GM12878 (cell line): ENCODE measurements around the gene PSMD13. TPM values are rescaled to one million over a fixed set of nuclear protein-coding genes. Genes with fewer than 3 reads are reported as not detected.

ENCODE experiments used
- ATAC-seq: fragments of 200-7000 bp; cut with Tn5 transposase; 3 replicates; pipeline ENCODE4 v1.9.1; 2020; ENCODE audit warnings: mild to moderate bottlenecking, moderate library complexity
- BruUV-seq: library from RNA; stranded (reverse); fragments of 400-500 nt; replicated peaks from 2 replicates; lab custom pipeline; 2021; lab: Mats Ljungman, UMichigan
- CTCF ChIA-PET: fragments of 300-600 bp; sonication (Branson Sonifier 250); formaldehyde crosslinking; extraction: SDS; loops from one replicate; lab custom pipeline; 2021; ENCODE audit warnings: inconsistent platforms; lab: Yijun Ruan, JAX
- POLR2A ChIA-PET: fragments of 350-600 bp; formaldehyde crosslinking; extraction: SDS; loops from one replicate; lab custom pipeline; 2021; ENCODE audit warnings: inconsistent platforms; lab: Charles Lee
- RAD21 ChIA-PET: fragments of 300-600 bp; sonication (Branson Sonifier 250); formaldehyde crosslinking; loops from one replicate; lab custom pipeline; 2023; ENCODE audit warnings: antibody characterized with exemption; ENCODE audit not compliant: unreplicated experiment; lab: Charles Lee
- SMC1A ChIA-PET: fragments of 300-600 bp; sonication (Branson Sonifier 250); formaldehyde crosslinking; loops from one replicate; lab custom pipeline; 2023; ENCODE audit not compliant: unreplicated experiment, uncharacterized antibody; lab: Charles Lee
- DNase-seq: peaks from one replicate; pipeline ENCODE4 v3.0.0-alpha.2; 2011; ENCODE audit warnings: low read depth, low spot score
- FAIRE-seq: peaks from 3 replicates; lab custom pipeline; 2011; peaks lifted over from hg19 to GRCh38; lab: Jason Lieb, UNC
- H2AFZ ChIP-seq: 2 replicates; pipeline ENCODE4 v1.6.0; 2011; ENCODE audit warnings: low read depth, low read length, control low read depth; ENCODE audit not compliant: control insufficient read depth
- H3K27ac ChIP-seq: 2 replicates; pipeline ENCODE4 v1.5.1; 2011; ENCODE audit warnings: control low read depth; ENCODE audit not compliant: control insufficient read depth, insufficient read depth
- H3K27me3 ChIP-seq, 2 experiments: replicated peaks in 1 of 2; 2 replicates each; pipeline versions ENCODE4 v1.6.0 to v1.6.1; 2011; ENCODE audit warnings: low read length in 1 of 2; ENCODE audit not compliant: control insufficient read depth in 2 of 2, insufficient read depth in 2 of 2
- H3K36me3 ChIP-seq, 2 experiments: 2 replicates each; pipeline ENCODE4 v1.5.1; 2011; ENCODE audit warnings: low read length in 1 of 2; ENCODE audit not compliant: control insufficient read depth in 2 of 2, insufficient read depth in 2 of 2
- H3K4me1 ChIP-seq: 2 replicates; pipeline ENCODE4 v1.6.1; 2011; ENCODE audit warnings: mild to moderate bottlenecking, low read length, moderate library complexity, mixed read lengths; ENCODE audit not compliant: control insufficient read depth, insufficient read depth
- H3K4me2 ChIP-seq: 2 replicates; pipeline ENCODE4 v1.6.0; 2011; ENCODE audit warnings: control low read depth; ENCODE audit not compliant: control insufficient read depth, insufficient read depth
- H3K4me3 ChIP-seq: fragments of 200-600 bp; sonication (generic); 2 replicates; pipeline ENCODE4 v1.5.1; 2016
- H3K79me2 ChIP-seq: 2 replicates; pipeline ENCODE4 v1.6.0; 2011; ENCODE audit warnings: low read length; ENCODE audit not compliant: control insufficient read depth, insufficient read depth
- H3K9ac ChIP-seq: 2 replicates; pipeline ENCODE4 v1.8.0; 2011; ENCODE audit warnings: low read length, control low read depth, mixed read lengths; ENCODE audit not compliant: control insufficient read depth, insufficient read depth
- H3K9me3 ChIP-seq: replicated peaks from 3 replicates; pipeline ENCODE4 v1.5.1; 2011; ENCODE audit warnings: mild to moderate bottlenecking, low read length; ENCODE audit not compliant: control insufficient read depth, insufficient read depth
- H4K20me1 ChIP-seq: 2 replicates; pipeline ENCODE4 v1.6.0; 2011; ENCODE audit not compliant: control insufficient read depth, insufficient read depth
- CHD1 ChIP-seq: IDR thresholded peaks from 2 replicates; pipeline ENCODE4 v1.6.1; 2012; ENCODE audit warnings: low read depth, low read length, improper control_type of control experiment
- CHD4 ChIP-seq: fragments of 200-600 bp; sonication (generic); IDR thresholded peaks from 2 replicates; pipeline ENCODE4 v1.6.1; 2016; ENCODE audit warnings: mild to moderate bottlenecking
- KAT2A ChIP-seq: conservative IDR thresholded peaks from 2 replicates; pipeline ENCODE4 v1.6.1; 2011; ENCODE audit warnings: low read depth, low read length; ENCODE audit not compliant: control insufficient read depth
- MXI1 ChIP-seq: fragments of 150-350 bp; IDR thresholded peaks from 2 replicates; pipeline ENCODE4 v1.6.1; 2011; ENCODE audit warnings: low read depth, mild to moderate bottlenecking, inconsistent platforms, low read length, improper control_type of control experiment
- STAT3 ChIP-seq: IDR thresholded peaks from 2 replicates; pipeline ENCODE4 v1.6.1; 2011; ENCODE audit warnings: low read depth, low read length, improper control_type of control experiment
- SUPT20H ChIP-seq: IDR thresholded peaks from 2 replicates; pipeline ENCODE4 v1.6.1; 2011; ENCODE audit warnings: low read depth, mild to moderate bottlenecking, low read length, moderate library complexity, borderline replicate concordance; ENCODE audit not compliant: control insufficient read depth
- ZNF24 ChIP-seq: fragments of 450-650 bp; IDR thresholded peaks from 2 replicates; pipeline ENCODE4 v1.6.1; 2017; ENCODE audit warnings: antibody characterized with exemption, mild to moderate bottlenecking
- WGBS: methylation state at CpG from one replicate; pipeline ENCODE4 v1.1.6; 2016; ENCODE audit warnings: low lambda C conversion rate; ENCODE audit not compliant: insufficient replicate concordance, insufficient coverage; ENCODE audit errors: missing lambda C conversion rate; 5-methylcytosine and 5-hydroxymethylcytosine counted together
- in situ Hi-C: fragments of 300-500 bp; cut with MboI; formaldehyde crosslinking; loops from 9 replicates; pipeline ENCODE4 v1.14.3; 2018; ENCODE audit warnings: mixed read lengths
- intact Hi-C: fragments of 100-400 bp; cut with micrococcal nuclease; formaldehyde crosslinking; loops from one replicate; pipeline ENCODE4 v1.14.2; 2022; ENCODE audit not compliant: unreplicated experiment
- polyA plus RNA-seq, 11 experiments: library from polyadenylated mRNA; depleted of rRNA in 4 of 11; unstranded in 6 of 11; stranded (reverse) in 5 of 11; fragments of >200 nt; fragmentation: Nextera tagmentation in 4 of 11; fragmentation: Illumina TruSeq in 1 of 11; extraction: Ambion mirVana in 4 of 11; extraction: Trizol in 1 of 11; gene quantifications; 1 replicate in 1 of 11; 2 replicates in 10 of 11; pipeline versions ENCODE4 v1.2.1 to v1.2.3, GENCODE V29; 2011 to 2016; ENCODE audit warnings: inconsistent platforms in 2 of 11, missing spikeins in 2 of 11, low read depth in 1 of 11
- total RNA-seq, 4 experiments: library from RNA; depleted of rRNA in 3 of 4; stranded (reverse); fragments of >200 nt in 3 of 4; fragmentation: Illumina TruSeq in 1 of 4; extraction: Trizol in 1 of 4; gene quantifications; 2 replicates each; pipeline versions ENCODE4 v1.2.1 to v1.2.3, GENCODE V29; 2013 to 2021

Gene PSMD13
- total and polyA plus RNA-seq, 10 of the 15 experiments (the other 5 are each of a cell fraction or from before 2014, with no cell fraction given), result 141 to 303 (median 177) TPM

DNA sequence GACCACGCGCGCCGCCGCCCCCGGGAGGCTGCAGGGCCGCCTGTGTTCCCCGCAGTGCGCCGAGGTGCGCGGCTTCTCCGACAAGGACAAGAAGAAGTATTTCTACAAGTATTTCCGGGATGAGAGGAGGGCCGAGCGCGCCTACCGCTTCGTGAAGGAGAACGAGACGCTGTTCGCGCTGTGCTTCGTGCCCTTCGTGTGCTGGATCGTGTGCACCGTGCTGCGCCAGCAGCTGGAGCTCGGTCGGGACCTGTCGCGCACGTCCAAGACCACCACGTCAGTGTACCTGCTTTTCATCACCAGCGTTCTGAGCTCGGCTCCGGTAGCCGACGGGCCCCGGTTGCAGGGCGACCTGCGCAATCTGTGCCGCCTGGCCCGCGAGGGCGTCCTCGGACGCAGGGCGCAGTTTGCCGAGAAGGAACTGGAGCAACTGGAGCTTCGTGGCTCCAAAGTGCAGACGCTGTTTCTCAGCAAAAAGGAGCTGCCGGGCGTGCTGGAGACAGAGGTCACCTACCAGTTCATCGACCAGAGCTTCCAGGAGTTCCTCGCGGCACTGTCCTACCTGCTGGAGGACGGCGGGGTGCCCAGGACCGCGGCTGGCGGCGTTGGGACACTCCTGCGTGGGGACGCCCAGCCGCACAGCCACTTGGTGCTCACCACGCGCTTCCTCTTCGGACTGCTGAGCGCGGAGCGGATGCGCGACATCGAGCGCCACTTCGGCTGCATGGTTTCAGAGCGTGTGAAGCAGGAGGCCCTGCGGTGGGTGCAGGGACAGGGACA, 44.1 kb downstream of the PSMD13 start:
- H4K20me1 ChIP-seq, result no peaks in the 10 kb centered on the region
- in situ Hi-C loops (no loop called here), intact Hi-C loops (no loop called here)
- H3K9ac ChIP-seq, result no peak overlapping the region
- no peak overlapping the region for H3K27ac ChIP-seq
- BruUV-seq, result no TSS peak
- ChIA-PET RAD21 (no interaction called here), CTCF (no interaction called here), POLR2A (no interaction called here), SMC1A (no interaction called here)
- H2AFZ ChIP-seq, result no peak overlapping the region
- no peak overlapping the region for H3K4me3 ChIP-seq
- DNase-seq, result no peak
- H3K4me1 ChIP-seq, result no peaks in the 10 kb centered on the region; the same call in 1 of the 2 replicates
- FAIRE-seq, result no peak
- H3K79me2 ChIP-seq, result no peaks in the 10 kb centered on the region
- H3K36me3 ChIP-seq, result no peaks in the 10 kb centered on the region
- no peak for TF ChIP-seq MXI1
- no peak for TF ChIP-seq SUPT20H
- TF ChIP-seq CHD4, result no peak
- TF ChIP-seq CHD1, result no peak
- no peak for TF ChIP-seq ZNF24
- no peak for TF ChIP-seq STAT3
- no peak for TF ChIP-seq KAT2A
- no peak overlapping the region for H3K4me2 ChIP-seq
- H3K27me3 ChIP-seq, result peaks cover 15 to 20% of the 10 kb centered on the region in 2 experiments
- WGBS, result 40% methylated on average over 79 of the region's 79 CpGs
- no peaks in the 10 kb centered on the region; the same call in 2 of the 3 replicates for H3K9me3 ChIP-seq
- ATAC-seq, result no peak
